ENCODE measurements around the gene FARP1. TPM values are rescaled to one million over a fixed set of nuclear protein-coding genes. Genes with fewer than 3 reads are reported as not detected.

Gene FARP1
- total and polyA plus RNA-seq, 2 of the 13 experiments (the other 11 are each of a cell fraction or from before 2014, with no cell fraction given): 70.6 to 126 TPM

DNA sequence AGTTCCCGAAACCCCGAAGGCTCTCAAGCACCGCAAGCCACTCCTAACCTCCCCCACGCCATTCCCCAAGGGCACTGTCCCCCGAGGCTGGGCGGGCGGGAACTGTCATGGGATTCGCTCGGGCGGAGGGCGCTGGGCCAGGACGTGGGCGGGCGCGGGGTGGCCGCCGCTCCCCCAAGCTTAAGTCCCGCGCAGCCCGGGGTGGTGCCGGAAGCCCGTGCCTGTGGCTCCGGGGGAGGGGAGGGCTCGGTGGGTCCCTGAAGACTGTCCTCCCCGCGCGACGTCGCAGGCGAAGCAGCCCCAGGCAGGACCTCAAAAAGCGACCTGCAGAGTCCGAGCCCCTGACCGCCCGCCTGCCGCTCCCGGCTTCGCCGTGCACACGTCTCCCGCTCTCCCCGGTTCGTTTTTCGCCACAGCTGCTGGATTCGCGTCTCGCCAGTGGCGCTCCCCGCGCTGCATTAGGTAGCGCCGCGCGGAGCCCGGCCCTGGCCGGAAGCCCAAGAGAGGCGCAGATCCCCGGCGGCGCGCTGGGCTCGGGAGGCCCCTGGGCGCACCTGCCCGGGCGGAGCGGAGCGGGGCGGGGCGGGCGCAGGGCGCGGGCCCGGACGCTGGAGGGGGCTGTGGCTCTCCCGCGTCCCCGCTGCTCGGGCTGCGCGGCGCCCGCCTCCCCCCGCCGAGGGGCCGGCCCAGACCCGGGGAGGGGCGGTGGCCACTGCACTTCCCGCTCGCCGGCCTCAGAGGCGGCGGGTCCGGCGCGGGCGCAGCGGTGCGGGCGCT is at the start of gene FARP1 (continued):
- TF ChIP-seq ZNF142 (CRISPR knock-in tag; IDR thresholded peaks at IDR 0.05) (peak; percentile 80), RFX3 (CRISPR knock-in tag; IDR thresholded peaks at IDR 0.05) (no peak), HNRNPL (IDR thresholded peaks at IDR 0.05; ENCODE audit: low read depth, low read length) (no peak), ELF1 (CRISPR knock-in tag; IDR thresholded peaks at IDR 0.05) (peak; percentile 26; the same call in 1 of the 2 replicates), ZNF34 (CRISPR knock-in tag; IDR thresholded peaks at IDR 0.05; ENCODE audit: borderline replicate concordance) (0 out of 2 replicates have a peak, but pooled peaks have one; percentile 84), SRSF1 (optimal IDR thresholded peaks at IDR 0.05; ENCODE audit: low read depth, low read length) (no peak), ZFP37 (CRISPR knock-in tag; IDR thresholded peaks at IDR 0.05; ENCODE audit: borderline replicate concordance) (0 out of 2 replicates have a peak, but pooled peaks have one; percentile 36), PRMT3 (CRISPR knock-in tag; IDR thresholded peaks at IDR 0.05; ENCODE audit: borderline replicate concordance, low read depth) (peak; percentile 76; the same call in 1 of the 2 replicates), ELF3 (CRISPR knock-in tag; IDR thresholded peaks at IDR 0.05) (peak; percentile 27; the same call in 1 of the 2 replicates), PHB2 (IDR thresholded peaks at IDR 0.05; ENCODE audit: partially characterized antibody) (no peak), POLR2AphosphoS5 (IDR thresholded peaks at IDR 0.05; ENCODE audit: low read depth, low read length) (peak; percentile 53; the same call in 1 of the 2 replicates)
- TF ChIP-seq, protein P1, sequence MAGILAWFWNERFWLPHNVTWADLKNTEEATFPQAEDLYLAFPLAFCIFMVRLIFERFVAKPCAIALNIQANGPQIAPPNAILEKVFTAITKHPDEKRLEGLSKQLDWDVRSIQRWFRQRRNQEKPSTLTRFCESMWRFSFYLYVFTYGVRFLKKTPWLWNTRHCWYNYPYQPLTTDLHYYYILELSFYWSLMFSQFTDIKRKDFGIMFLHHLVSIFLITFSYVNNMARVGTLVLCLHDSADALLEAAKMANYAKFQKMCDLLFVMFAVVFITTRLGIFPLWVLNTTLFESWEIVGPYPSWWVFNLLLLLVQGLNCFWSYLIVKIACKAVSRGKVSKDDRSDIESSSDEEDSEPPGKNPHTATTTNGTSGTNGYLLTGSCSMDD (CRISPR knock-in tag; IDR thresholded peaks at IDR 0.05): 0 out of 2 replicates have a peak, but pooled peaks have one; percentile 28
- TF ChIP-seq, protein P2, sequence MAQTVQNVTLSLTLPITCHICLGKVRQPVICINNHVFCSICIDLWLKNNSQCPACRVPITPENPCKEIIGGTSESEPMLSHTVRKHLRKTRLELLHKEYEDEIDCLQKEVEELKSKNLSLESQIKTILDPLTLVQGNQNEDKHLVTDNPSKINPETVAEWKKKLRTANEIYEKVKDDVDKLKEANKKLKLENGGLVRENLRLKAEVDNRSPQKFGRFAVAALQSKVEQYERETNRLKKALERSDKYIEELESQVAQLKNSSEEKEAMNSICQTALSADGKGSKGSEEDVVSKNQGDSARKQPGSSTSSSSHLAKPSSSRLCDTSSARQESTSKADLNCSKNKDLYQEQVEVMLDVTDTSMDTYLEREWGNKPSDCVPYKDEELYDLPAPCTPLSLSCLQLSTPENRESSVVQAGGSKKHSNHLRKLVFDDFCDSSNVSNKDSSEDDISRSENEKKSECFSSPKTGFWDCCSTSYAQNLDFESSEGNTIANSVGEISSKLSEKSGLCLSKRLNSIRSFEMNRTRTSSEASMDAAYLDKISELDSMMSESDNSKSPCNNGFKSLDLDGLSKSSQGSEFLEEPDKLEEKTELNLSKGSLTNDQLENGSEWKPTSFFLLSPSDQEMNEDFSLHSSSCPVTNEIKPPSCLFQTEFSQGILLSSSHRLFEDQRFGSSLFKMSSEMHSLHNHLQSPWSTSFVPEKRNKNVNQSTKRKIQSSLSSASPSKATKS (CRISPR knock-in tag; IDR thresholded peaks at IDR 0.05): 0 out of 2 replicates have a peak, but pooled peaks have one; percentile 0
- TF ChIP-seq, protein P3, sequence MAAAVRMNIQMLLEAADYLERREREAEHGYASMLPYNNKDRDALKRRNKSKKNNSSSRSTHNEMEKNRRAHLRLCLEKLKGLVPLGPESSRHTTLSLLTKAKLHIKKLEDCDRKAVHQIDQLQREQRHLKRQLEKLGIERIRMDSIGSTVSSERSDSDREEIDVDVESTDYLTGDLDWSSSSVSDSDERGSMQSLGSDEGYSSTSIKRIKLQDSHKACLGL (CRISPR knock-in tag; IDR thresholded peaks at IDR 0.05): peak; percentile 57; the same call in 1 of the 2 replicates

All from HepG2 (cell line).